ENCODE measurements around the gene TRAPPC10.

The TRAPPC10 gene

DNA sequence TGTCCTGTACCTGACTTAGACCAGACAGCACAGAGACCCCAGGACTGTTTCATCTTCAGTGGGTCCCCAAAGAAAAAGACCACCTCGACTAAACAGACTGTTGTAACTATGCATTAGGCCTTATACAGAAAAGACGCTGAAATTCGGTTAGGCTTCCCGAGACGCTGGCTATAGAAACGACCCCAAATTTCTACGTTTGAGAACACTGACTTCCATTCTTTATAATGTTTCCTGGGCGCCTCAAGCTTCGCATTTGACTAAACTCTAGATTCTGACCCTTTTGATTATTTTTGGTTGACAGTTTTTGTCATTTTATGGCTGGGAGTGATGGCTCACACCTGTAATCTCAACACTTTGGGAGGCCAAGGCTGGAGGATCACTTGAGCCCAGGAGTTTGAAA lies 986 bp upstream of the TRAPPC10 start:
- Histone ChIP-seq H2BK12ac (ENCODE audit: low read length) (no peak overlapping the region), H3K4me3 (ENCODE audit: low read length in 2 of 2) (peak overlapping the region in 1 of 2 donors; percentile 92), H3K23ac (ENCODE audit: low read depth, low read length, poor library complexity) (no peak overlapping the region), H3K79me1 (ENCODE audit: low read depth, low read length) (peaks cover 1% of the 10 kb centered on the region), H2BK15ac (ENCODE audit: low read length) (no peak overlapping the region), H3K9me3 (replicated peaks in 1 of 2; ENCODE audit: control insufficient read depth in 2 of 2, insufficient read depth in 1 of 2, low read depth in 1 of 2, low read length in 2 of 2) (no peaks in the 10 kb centered on the region), H3K9ac (ENCODE audit: low read depth, low read length, poor library complexity) (no peak overlapping the region), H3K4me2 (ENCODE audit: insufficient read depth, low read length, poor library complexity, severe bottlenecking) (peak overlapping the region; percentile 65), H3K18ac (ENCODE audit: low read length) (no peak overlapping the region), H3K14ac (ENCODE audit: low read length) (no peak overlapping the region), H2AFZ (ENCODE audit: low read length) (peak overlapping the region; percentile 90), H4K91ac (ENCODE audit: low read depth, low read length, poor library complexity) (no peak overlapping the region), H2BK120ac (ENCODE audit: low read depth, low read length) (no peak overlapping the region), H4K8ac (ENCODE audit: low read depth, low read length) (no peak overlapping the region), H3K4me1 (ENCODE audit: control insufficient read depth in 2 of 2, insufficient read depth in 1 of 2, low read depth in 1 of 2, low read length in 2 of 2) (peaks cover 0 to 17% of the 10 kb centered on the region in 2 donors), H3K27ac (replicated peaks; ENCODE audit: low read length) (no peak overlapping the region), H3K27me3 (ENCODE audit: control insufficient read depth in 3 of 3, insufficient read depth in 3 of 3, low read depth in 1 of 3, low read length in 3 of 3) (no peaks in the 10 kb centered on the region), H3K4ac (ENCODE audit: low read length) (no peak overlapping the region), H2BK5ac (ENCODE audit: low read length) (no peak overlapping the region), H3K36me3 (replicated peaks in 1 of 2; ENCODE audit: control insufficient read depth in 2 of 2, insufficient read depth in 2 of 2, low read length in 2 of 2) (no peaks in the 10 kb centered on the region), H2AK5ac (ENCODE audit: low read depth, low read length) (no peak overlapping the region)
- DNase-seq (ENCODE audit: low spot score), result no peak
- whole genome bisulfite sequencing, 2 donors (ENCODE audit: extremely low coverage in 2 of 2, insufficient read length in 2 of 2, insufficient replicate concordance in 1 of 2), result no CpG with 5 or more reads among the region's 9 CpGs

DNA sequence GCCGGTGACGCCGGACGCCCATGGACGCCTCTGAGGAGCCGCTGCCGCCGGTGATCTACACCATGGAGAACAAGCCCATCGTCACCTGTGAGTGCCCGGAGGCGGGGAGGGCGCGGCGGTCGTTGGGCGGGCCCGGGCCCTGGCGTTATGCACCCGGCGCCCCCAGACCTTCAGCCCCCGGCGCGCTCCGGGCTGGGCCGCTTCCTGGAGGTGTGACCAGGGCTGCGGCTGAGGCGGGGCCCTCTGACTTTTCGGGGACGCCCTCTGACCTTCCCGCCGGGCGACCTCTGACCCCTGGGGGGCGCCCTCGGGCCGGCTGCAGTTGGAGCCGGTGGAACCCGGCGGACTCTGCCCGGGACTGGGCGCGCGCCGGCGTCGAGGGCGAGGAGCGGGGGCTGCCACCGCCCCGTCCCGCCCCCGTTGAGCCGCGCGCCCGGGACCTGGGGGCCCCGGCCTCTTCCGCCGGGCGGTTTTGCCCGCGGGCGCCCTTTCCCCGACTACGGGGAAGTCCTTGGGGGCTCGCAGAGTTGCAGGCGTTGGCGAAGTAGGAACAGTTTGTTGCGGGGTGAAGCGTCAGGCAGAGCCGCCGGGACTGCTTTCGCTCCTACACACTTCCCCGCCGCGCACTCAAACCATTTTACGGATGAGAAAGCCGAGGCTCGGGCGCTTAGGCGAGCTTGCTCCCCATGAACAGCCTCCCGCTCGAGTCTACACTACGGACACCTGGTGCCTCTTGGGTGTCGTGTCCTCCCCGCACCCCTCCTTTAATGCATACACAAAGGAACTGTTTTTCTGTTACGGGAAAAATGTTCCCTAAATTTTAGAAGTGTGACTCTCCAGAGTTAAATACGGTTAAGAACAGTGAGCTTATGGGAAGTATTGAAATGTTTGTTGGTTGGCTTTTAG lies 618 bp downstream of the TRAPPC10 start:
- Histone ChIP-seq H3K18ac (ENCODE audit: low read length) (peak overlapping the region; percentile 67), H3K9me3 (replicated peaks in 1 of 2; ENCODE audit: control insufficient read depth in 2 of 2, insufficient read depth in 1 of 2, low read depth in 1 of 2, low read length in 2 of 2) (no peaks in the 10 kb centered on the region), H2BK15ac (ENCODE audit: low read length) (no peak overlapping the region), H2BK120ac (ENCODE audit: low read depth, low read length) (no peak overlapping the region), H3K79me1 (ENCODE audit: low read depth, low read length) (no peaks in the 10 kb centered on the region), H4K91ac (ENCODE audit: low read depth, low read length, poor library complexity) (no peak overlapping the region), H4K8ac (ENCODE audit: low read depth, low read length) (no peak overlapping the region), H3K4me3 (ENCODE audit: low read length in 2 of 2) (peak overlapping the region; percentile 92 to 99), H2BK5ac (ENCODE audit: low read length) (peak overlapping the region; percentile 87), H2AK5ac (ENCODE audit: low read depth, low read length) (peak overlapping the region; percentile 38), H3K36me3 (replicated peaks in 1 of 2; ENCODE audit: control insufficient read depth in 2 of 2, insufficient read depth in 2 of 2, low read length in 2 of 2) (no peaks in the 10 kb centered on the region), H3K23ac (ENCODE audit: low read depth, low read length, poor library complexity) (peak overlapping the region; percentile 39), H3K27me3 (ENCODE audit: control insufficient read depth in 3 of 3, insufficient read depth in 3 of 3, low read depth in 1 of 3, low read length in 3 of 3) (no peaks in the 10 kb centered on the region), H3K4me1 (ENCODE audit: control insufficient read depth in 2 of 2, insufficient read depth in 1 of 2, low read depth in 1 of 2, low read length in 2 of 2) (peaks cover 0 to 10% of the 10 kb centered on the region in 2 donors), H3K14ac (ENCODE audit: low read length) (peak overlapping the region; percentile 64), H3K4me2 (ENCODE audit: insufficient read depth, low read length, poor library complexity, severe bottlenecking) (peak overlapping the region; percentile 84), H3K9ac (ENCODE audit: low read depth, low read length, poor library complexity) (peak overlapping the region; percentile 91), H3K4ac (ENCODE audit: low read length) (no peak overlapping the region), H2BK12ac (ENCODE audit: low read length) (no peak overlapping the region), H2AFZ (ENCODE audit: low read length) (peak overlapping the region; percentile 83), H3K27ac (replicated peaks; ENCODE audit: low read length) (peak overlapping the region; percentile 69)
- no CpG with 5 or more reads among the region's 87 CpGs for WGBS, 2 donors (ENCODE audit: extremely low coverage in 2 of 2, insufficient read length in 2 of 2, insufficient replicate concordance in 1 of 2)
- peak; percentile 71 for DNase-seq (ENCODE audit: low spot score)

DNA sequence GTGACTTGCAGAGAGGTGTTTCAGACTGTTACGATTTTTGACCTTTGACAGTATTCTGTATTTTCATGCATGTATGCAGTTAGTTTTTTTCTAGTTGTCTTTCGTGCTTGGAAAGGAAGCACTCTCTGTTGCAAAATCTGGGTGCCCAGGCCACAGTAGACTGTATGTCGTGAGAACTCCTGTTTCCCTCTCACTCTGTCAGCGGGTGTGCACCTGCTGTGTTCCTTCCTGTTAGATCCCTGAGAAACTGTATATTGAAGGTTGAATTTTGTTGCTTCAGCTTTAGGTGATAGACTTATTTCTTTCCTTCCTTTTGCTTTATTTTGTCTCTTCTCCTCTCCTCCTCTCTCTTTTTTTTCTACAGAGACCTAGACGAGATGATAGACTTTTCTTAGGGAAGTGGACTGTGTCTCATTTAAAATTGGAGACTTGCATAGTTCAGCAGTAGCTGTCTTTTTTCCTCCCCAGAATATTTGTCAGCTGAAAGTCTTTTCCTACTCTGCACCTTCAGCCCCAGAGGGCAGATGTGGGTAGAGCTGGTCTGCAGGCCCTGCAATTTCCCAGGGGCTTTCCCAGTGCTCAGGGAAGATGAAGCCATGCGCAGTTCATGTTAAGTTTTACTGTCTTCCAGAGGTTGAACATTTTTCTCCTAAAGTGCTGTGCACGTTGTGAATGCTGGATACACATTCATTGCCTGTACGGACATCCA lies 1.4 kb downstream of the TRAPPC10 start:
- H3K79me1 ChIP-seq (ENCODE audit: low read depth, low read length), result no peaks in the 10 kb centered on the region
- peaks cover 0 to 10% of the 10 kb centered on the region in 2 donors for H3K4me1 ChIP-seq (ENCODE audit: control insufficient read depth in 2 of 2, insufficient read depth in 1 of 2, low read depth in 1 of 2, low read length in 2 of 2)
- H3K4me3 ChIP-seq (ENCODE audit: low read length in 2 of 2), result peak overlapping the region in 1 of 2 donors; percentile 92
- no peaks in the 10 kb centered on the region for H3K9me3 ChIP-seq (replicated peaks in 1 of 2; ENCODE audit: control insufficient read depth in 2 of 2, insufficient read depth in 1 of 2, low read depth in 1 of 2, low read length in 2 of 2)
- no peak overlapping the region for H3K18ac ChIP-seq (ENCODE audit: low read length)
- no peak overlapping the region for H4K8ac ChIP-seq (ENCODE audit: low read depth, low read length)
- no peak overlapping the region for H2BK5ac ChIP-seq (ENCODE audit: low read length)
- no peak overlapping the region for H3K9ac ChIP-seq (ENCODE audit: low read depth, low read length, poor library complexity)
- H2AK5ac ChIP-seq (ENCODE audit: low read depth, low read length), result no peak overlapping the region
- H3K36me3 ChIP-seq (replicated peaks in 1 of 2; ENCODE audit: control insufficient read depth in 2 of 2, insufficient read depth in 2 of 2, low read length in 2 of 2), result no peaks in the 10 kb centered on the region
- no peak overlapping the region for H3K27ac ChIP-seq (replicated peaks; ENCODE audit: low read length)
- no peak overlapping the region for H2BK15ac ChIP-seq (ENCODE audit: low read length)
- no CpG with 5 or more reads among the region's 8 CpGs for WGBS, 2 donors (ENCODE audit: extremely low coverage in 2 of 2, insufficient read length in 2 of 2, insufficient replicate concordance in 1 of 2)
- peak overlapping the region; percentile 84 for H3K4me2 ChIP-seq (ENCODE audit: insufficient read depth, low read length, poor library complexity, severe bottlenecking)
- no peak for DNase-seq (ENCODE audit: low spot score)
- H3K27me3 ChIP-seq (ENCODE audit: control insufficient read depth in 3 of 3, insufficient read depth in 3 of 3, low read depth in 1 of 3, low read length in 3 of 3), result no peaks in the 10 kb centered on the region
- no peak overlapping the region for H3K14ac ChIP-seq (ENCODE audit: low read length)
- no peak overlapping the region for H4K91ac ChIP-seq (ENCODE audit: low read depth, low read length, poor library complexity)
- H2BK120ac ChIP-seq (ENCODE audit: low read depth, low read length), result no peak overlapping the region
- H3K23ac ChIP-seq (ENCODE audit: low read depth, low read length, poor library complexity), result no peak overlapping the region
- H2BK12ac ChIP-seq (ENCODE audit: low read length), result no peak overlapping the region
- H3K4ac ChIP-seq (ENCODE audit: low read length), result no peak overlapping the region
- H2AFZ ChIP-seq (ENCODE audit: low read length), result no peak overlapping the region

DNA sequence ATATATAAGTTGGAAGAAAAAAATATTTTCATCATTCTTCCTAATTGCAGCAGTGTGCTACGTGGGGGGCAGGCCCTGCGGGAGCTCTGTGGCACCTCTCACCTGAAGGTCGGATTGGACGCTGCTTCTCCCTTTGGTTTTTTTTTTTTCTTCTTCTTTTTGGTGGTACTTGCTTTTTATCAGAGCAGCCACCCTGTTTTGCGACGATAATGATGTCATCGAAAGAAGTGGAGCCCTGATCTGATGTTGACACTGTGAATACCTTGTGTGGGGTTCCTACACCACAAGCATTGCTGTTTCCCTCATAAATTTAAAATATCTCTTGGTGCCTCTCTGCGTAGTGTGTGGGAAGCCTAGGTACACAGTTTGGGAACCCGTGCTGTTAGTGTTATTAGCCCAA lies 5.5 kb downstream of the TRAPPC10 start:
- Histone ChIP-seq H3K27ac (replicated peaks; ENCODE audit: low read length) (no peak overlapping the region), H2BK15ac (ENCODE audit: low read length) (no peak overlapping the region), H3K4me2 (ENCODE audit: insufficient read depth, low read length, poor library complexity, severe bottlenecking) (no peak overlapping the region)

More for the DNA sequence above, 5.5 kb downstream of the TRAPPC10 start:
- no peak overlapping the region for H3K14ac ChIP-seq (ENCODE audit: low read length)
- no peak overlapping the region for H4K91ac ChIP-seq (ENCODE audit: low read depth, low read length, poor library complexity)
- H3K23ac ChIP-seq (ENCODE audit: low read depth, low read length, poor library complexity), result no peak overlapping the region
- H4K8ac ChIP-seq (ENCODE audit: low read depth, low read length), result no peak overlapping the region
- H3K9me3 ChIP-seq (replicated peaks in 1 of 2; ENCODE audit: control insufficient read depth in 2 of 2, insufficient read depth in 1 of 2, low read depth in 1 of 2, low read length in 2 of 2), result no peaks in the 10 kb centered on the region
- H3K36me3 ChIP-seq (replicated peaks in 1 of 2; ENCODE audit: control insufficient read depth in 2 of 2, insufficient read depth in 2 of 2, low read length in 2 of 2), result peaks cover 0 to 8% of the 10 kb centered on the region in 2 donors
- no peaks in the 10 kb centered on the region for H3K27me3 ChIP-seq (ENCODE audit: control insufficient read depth in 3 of 3, insufficient read depth in 3 of 3, low read depth in 1 of 3, low read length in 3 of 3)
- H3K79me1 ChIP-seq (ENCODE audit: low read depth, low read length), result no peaks in the 10 kb centered on the region
- H2AFZ ChIP-seq (ENCODE audit: low read length), result no peak overlapping the region
- H2BK5ac ChIP-seq (ENCODE audit: low read length), result no peak overlapping the region
- H3K9ac ChIP-seq (ENCODE audit: low read depth, low read length, poor library complexity), result no peak overlapping the region
- H3K4ac ChIP-seq (ENCODE audit: low read length), result no peak overlapping the region
- H2AK5ac ChIP-seq (ENCODE audit: low read depth, low read length), result no peak overlapping the region
- no peak overlapping the region for H2BK120ac ChIP-seq (ENCODE audit: low read depth, low read length)
- WGBS, 2 donors (ENCODE audit: extremely low coverage in 2 of 2, insufficient read length in 2 of 2, insufficient replicate concordance in 1 of 2), result no CpG with 5 or more reads among the region's 9 CpGs
- H3K4me3 ChIP-seq (ENCODE audit: low read length in 2 of 2), result no peak overlapping the region
- no peak overlapping the region for H2BK12ac ChIP-seq (ENCODE audit: low read length)
- no peak for DNase-seq (ENCODE audit: low spot score)
- peaks cover 3 to 10% of the 10 kb centered on the region in 2 donors for H3K4me1 ChIP-seq (ENCODE audit: control insufficient read depth in 2 of 2, insufficient read depth in 1 of 2, low read depth in 1 of 2, low read length in 2 of 2)
- no peak overlapping the region for H3K18ac ChIP-seq (ENCODE audit: low read length)
